Neural progenitor cell (in vitro differentiated cells): Measurements from ENCODE around the gene PPARA. TPM values are rescaled to one million over a fixed set of nuclear protein-coding genes. Genes with fewer than 3 reads are reported as not detected.

Experiments used
- DNase-seq: peaks from one replicate; pipeline ENCODE4 v3.0.0-alpha.2; 2016; ENCODE audit warnings: low spot score
- H2AFZ ChIP-seq: fragments of 200-600 bp; sonication (generic); replicated peaks from 2 replicates; pipeline ENCODE4 v1.6.1; 2016; ENCODE audit warnings: antibody characterized with exemption
- H3F3A ChIP-seq: fragments of 200-600 bp; sonication (generic); 2 replicates; pipeline ENCODE4 v1.6.1; 2016; ENCODE audit warnings: antibody characterized with exemption, low read depth
- H3K27ac ChIP-seq: fragments of 200-600 bp; sonication (generic); 2 replicates; pipeline ENCODE4 v1.5.1; 2016; ENCODE audit warnings: mild to moderate bottlenecking
- H3K27me3 ChIP-seq: fragments of 200-600 bp; sonication (generic); 2 replicates; pipeline ENCODE4 v1.6.1; 2016; ENCODE audit warnings: mild to moderate bottlenecking, moderate library complexity
- H3K36me3 ChIP-seq: fragments of 200-600 bp; sonication (generic); 2 replicates; pipeline ENCODE4 v1.5.1; 2016
- H3K4me1 ChIP-seq: fragments of 200-600 bp; sonication (generic); 2 replicates; pipeline ENCODE4 v1.6.1; 2016; ENCODE audit warnings: mixed run types
- H3K4me2 ChIP-seq: fragments of 200-600 bp; sonication (generic); 2 replicates; pipeline ENCODE4 v1.6.1; 2016
- H3K4me3 ChIP-seq: fragments of 200-600 bp; sonication (generic); 2 replicates; pipeline ENCODE4 v1.5.1; 2016
- H3K79me2 ChIP-seq: fragments of 200-600 bp; sonication (generic); 2 replicates; pipeline ENCODE4 v1.6.1; 2016; ENCODE audit warnings: low read depth
- H3K9ac ChIP-seq: fragments of 200-600 bp; sonication (generic); 2 replicates; pipeline ENCODE4 v1.6.1; 2016
- H3K9me3 ChIP-seq: fragments of 200-600 bp; sonication (generic); 2 replicates; pipeline ENCODE4 v1.5.1; 2016; ENCODE audit warnings: low read depth
- H4K20me1 ChIP-seq: fragments of 200-600 bp; sonication (generic); 2 replicates; pipeline ENCODE4 v1.6.1; 2016; ENCODE audit warnings: low read depth
- H3K27ac Mint-ChIP-seq: 3 replicates; pipeline ENCODE4 v1.8.0; 2021; ENCODE audit warnings: mixed read lengths
- H3K27me3 Mint-ChIP-seq: 2 replicates; pipeline ENCODE4 v1.8.0; 2022; ENCODE audit warnings: low read depth, mild to moderate bottlenecking, inconsistent platforms, moderate library complexity, mixed read lengths; ENCODE audit not compliant: insufficient read depth
- H3K36me3 Mint-ChIP-seq: 3 replicates; pipeline ENCODE4 v1.8.0; 2021; ENCODE audit warnings: mixed read lengths
- H3K4me1 Mint-ChIP-seq: 3 replicates; pipeline ENCODE4 v1.8.0; 2021; ENCODE audit warnings: mixed read lengths
- H3K4me3 Mint-ChIP-seq: 3 replicates; pipeline ENCODE4 v1.8.0; 2021; ENCODE audit warnings: mild to moderate bottlenecking, moderate library complexity, mixed read lengths
- H3K9me3 Mint-ChIP-seq: 3 replicates; pipeline ENCODE4 v1.8.0; 2020; ENCODE audit warnings: mixed read lengths
- EZH2 ChIP-seq: fragments of 200-600 bp; sonication (generic); IDR thresholded peaks from 2 replicates; pipeline ENCODE4 v1.6.1; 2017; ENCODE audit warnings: antibody characterized with exemption, mild to moderate bottlenecking, moderate library complexity
- EZH2phosphoT487 ChIP-seq: fragments of 200-600 bp; sonication (generic); IDR thresholded peaks from 2 replicates; pipeline ENCODE4 v1.6.1; 2017; ENCODE audit warnings: antibody characterized with exemption
- total RNA-seq: library from RNA; depleted of rRNA; stranded (reverse); fragments of >200 nt; gene quantifications from 2 replicates; pipeline ENCODE4 v1.2.3, GENCODE V29; 2015; ENCODE audit warnings: low replicate concordance
- TF ChIP-seq, protein P1 (sequence below): fragments of 200-600 bp; sonication (generic); IDR thresholded peaks from 2 replicates; pipeline ENCODE4 v1.5.1; 2017; ENCODE audit warnings: antibody characterized with exemption, mild to moderate bottlenecking

The PPARA gene
- total RNA-seq, 1 donor from 2014 or later: 5.2 TPM

DNA sequence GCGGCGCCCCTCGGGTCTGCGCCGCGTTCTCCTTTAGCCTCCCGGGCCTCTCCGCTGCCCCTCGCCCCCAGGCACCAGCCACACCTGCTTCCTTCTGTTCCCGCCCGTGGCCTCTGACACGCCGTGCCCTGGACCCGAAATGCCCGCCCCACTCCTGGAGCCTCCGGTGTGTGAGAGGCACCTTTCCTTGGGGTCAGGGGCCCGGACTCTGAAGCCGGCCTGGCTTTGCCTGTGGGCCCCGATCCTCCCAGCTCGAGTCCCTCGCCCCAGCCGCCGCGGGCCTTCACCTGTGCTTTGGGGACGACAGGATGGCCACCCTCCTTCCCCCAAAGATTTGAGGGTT, 100.4 kb downstream of the PPARA start:
- H3K4me1 ChIP-seq: peaks cover 5% of the 10 kb centered on the region
- H2AFZ ChIP-seq: no peak overlapping the region
- peaks cover 24% of the 10 kb centered on the region for H3K4me1 Mint-ChIP-seq
- no peaks in the 10 kb centered on the region for H3K9me3 ChIP-seq
- H3K9ac ChIP-seq: no peak overlapping the region
- H3K36me3 ChIP-seq: no peaks in the 10 kb centered on the region
- no peak for DNase-seq
- peak overlapping the region; percentile 81 for H3K4me2 ChIP-seq
- peak overlapping the region; percentile 83 for H3K4me3 Mint-ChIP-seq
- no peaks in the 10 kb centered on the region for H4K20me1 ChIP-seq
- TF ChIP-seq, protein P1, sequence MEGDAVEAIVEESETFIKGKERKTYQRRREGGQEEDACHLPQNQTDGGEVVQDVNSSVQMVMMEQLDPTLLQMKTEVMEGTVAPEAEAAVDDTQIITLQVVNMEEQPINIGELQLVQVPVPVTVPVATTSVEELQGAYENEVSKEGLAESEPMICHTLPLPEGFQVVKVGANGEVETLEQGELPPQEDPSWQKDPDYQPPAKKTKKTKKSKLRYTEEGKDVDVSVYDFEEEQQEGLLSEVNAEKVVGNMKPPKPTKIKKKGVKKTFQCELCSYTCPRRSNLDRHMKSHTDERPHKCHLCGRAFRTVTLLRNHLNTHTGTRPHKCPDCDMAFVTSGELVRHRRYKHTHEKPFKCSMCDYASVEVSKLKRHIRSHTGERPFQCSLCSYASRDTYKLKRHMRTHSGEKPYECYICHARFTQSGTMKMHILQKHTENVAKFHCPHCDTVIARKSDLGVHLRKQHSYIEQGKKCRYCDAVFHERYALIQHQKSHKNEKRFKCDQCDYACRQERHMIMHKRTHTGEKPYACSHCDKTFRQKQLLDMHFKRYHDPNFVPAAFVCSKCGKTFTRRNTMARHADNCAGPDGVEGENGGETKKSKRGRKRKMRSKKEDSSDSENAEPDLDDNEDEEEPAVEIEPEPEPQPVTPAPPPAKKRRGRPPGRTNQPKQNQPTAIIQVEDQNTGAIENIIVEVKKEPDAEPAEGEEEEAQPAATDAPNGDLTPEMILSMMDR: no peak
- TF ChIP-seq EZH2phosphoT487 (no peak), EZH2 (no peak)
- H3K27ac ChIP-seq: no peak overlapping the region
- H3K79me2 ChIP-seq: no peaks in the 10 kb centered on the region
- H3F3A ChIP-seq: no peaks in the 10 kb centered on the region
- H3K27ac Mint-ChIP-seq: no peak overlapping the region
- H3K27me3 Mint-ChIP-seq: peaks cover 2% of the 10 kb centered on the region
- peaks cover 14% of the 10 kb centered on the region for H3K9me3 Mint-ChIP-seq
- peaks cover 2% of the 10 kb centered on the region for H3K36me3 Mint-ChIP-seq
- H3K4me3 ChIP-seq: peak overlapping the region; percentile 76
- H3K27me3 ChIP-seq: peaks cover 15% of the 10 kb centered on the region

- H3K4me3 Mint-ChIP-seq: peak overlapping the region; percentile 83
- H3K4me2 ChIP-seq: peak overlapping the region; percentile 81
- H3K9me3 ChIP-seq: no peaks in the 10 kb centered on the region
- H3K27me3 Mint-ChIP-seq: peaks cover 2% of the 10 kb centered on the region
- H4K20me1 ChIP-seq: no peaks in the 10 kb centered on the region
- no peaks in the 10 kb centered on the region for H3F3A ChIP-seq
- TF ChIP-seq EZH2 (no peak), EZH2phosphoT487 (no peak)
- TF ChIP-seq, protein P1: no peak
- H3K36me3 ChIP-seq: no peaks in the 10 kb centered on the region
- H3K9me3 Mint-ChIP-seq: peaks cover 15% of the 10 kb centered on the region
- no peak overlapping the region for H3K9ac ChIP-seq
- H3K27ac ChIP-seq: no peak overlapping the region
- H2AFZ ChIP-seq: no peak overlapping the region
- no peak for DNase-seq
- H3K27me3 ChIP-seq: peaks cover 15% of the 10 kb centered on the region
- no peaks in the 10 kb centered on the region for H3K79me2 ChIP-seq
- no peak overlapping the region for H3K27ac Mint-ChIP-seq
- peaks cover 2% of the 10 kb centered on the region for H3K36me3 Mint-ChIP-seq
- peaks cover 21% of the 10 kb centered on the region for H3K4me1 Mint-ChIP-seq
- peak overlapping the region; percentile 76 for H3K4me3 ChIP-seq
- H3K4me1 ChIP-seq: peaks cover 5% of the 10 kb centered on the region
Observed at GRCh38 chr22:46251266-46251665, 100.9 kb downstream of the PPARA start.

- no peak for DNase-seq
- H3K36me3 Mint-ChIP-seq: peaks cover 5% of the 10 kb centered on the region
- no peak overlapping the region for H2AFZ ChIP-seq
- H3K9me3 ChIP-seq: no peaks in the 10 kb centered on the region
- no peak overlapping the region for H3K4me2 ChIP-seq
- no peaks in the 10 kb centered on the region for H3F3A ChIP-seq
- no peaks in the 10 kb centered on the region for H4K20me1 ChIP-seq
- H3K27ac ChIP-seq: no peak overlapping the region
- peak overlapping the region; percentile 83 for H3K4me3 Mint-ChIP-seq
- no peaks in the 10 kb centered on the region for H3K79me2 ChIP-seq
- no peaks in the 10 kb centered on the region for H3K36me3 ChIP-seq
- TF ChIP-seq EZH2phosphoT487: no peak
- TF ChIP-seq, protein P1: no peak
- no peak for TF ChIP-seq EZH2
- no peak overlapping the region for H3K4me3 ChIP-seq
- H3K4me1 ChIP-seq: peaks cover 5% of the 10 kb centered on the region
- H3K9ac ChIP-seq: no peak overlapping the region
- H3K9me3 Mint-ChIP-seq: peaks cover 20% of the 10 kb centered on the region
- no peak overlapping the region for H3K27ac Mint-ChIP-seq
- H3K4me1 Mint-ChIP-seq: peaks cover 18% of the 10 kb centered on the region
- H3K27me3 Mint-ChIP-seq: no peaks in the 10 kb centered on the region
- H3K27me3 ChIP-seq: peaks cover 15% of the 10 kb centered on the region
Observed at GRCh38 chr22:46251816-46252380, 101.6 kb downstream of the PPARA start.
